ENCODE data around the gene RAD9A.

RAD9A gene

GRCh38 chr11:67393990-67394389, 2.2 kb downstream of the RAD9A start:
- no peak overlapping the region for H3K27ac ChIP-seq (ENCODE audit: extremely low read depth, low read depth, low read length)
- TF ChIP-seq ZNF571 (tag by site-specific recombination; IDR thresholded peaks at IDR 0.05) (no peak), ZSCAN4 (tag by site-specific recombination; IDR thresholded peaks at IDR 0.05) (no peak), ZFP69B (tag by site-specific recombination; IDR thresholded peaks at IDR 0.05) (no peak), INSM2 (tag by site-specific recombination; IDR thresholded peaks at IDR 0.05) (no peak), ZNF341 (tag by site-specific recombination; IDR thresholded peaks at IDR 0.05; ENCODE audit: low read depth) (no peak), ZNF423 (tag by site-specific recombination; IDR thresholded peaks at IDR 0.05) (no peak), ZNF23 (tag by site-specific recombination; IDR thresholded peaks at IDR 0.05; ENCODE audit: borderline replicate concordance) (no peak), KLF17 (tag by site-specific recombination; IDR thresholded peaks at IDR 0.05) (no peak), ZBTB6 (tag by site-specific recombination; IDR thresholded peaks at IDR 0.05) (no peak), ZNF548 (tag by site-specific recombination; IDR thresholded peaks at IDR 0.05) (no peak), ZBTB49 (tag by site-specific recombination; IDR thresholded peaks at IDR 0.05; ENCODE audit: low read depth) (no peak), BCL11A (tag by site-specific recombination; IDR thresholded peaks at IDR 0.05; ENCODE audit: low read depth) (no peak), ZNF184 (tag by site-specific recombination; IDR thresholded peaks at IDR 0.05) (no peak), ZNF777 (tag by site-specific recombination; IDR thresholded peaks at IDR 0.05; ENCODE audit: borderline replicate concordance) (no peak), ZNF114 (tag by site-specific recombination; IDR thresholded peaks at IDR 0.05) (no peak), ZNF585B (tag by site-specific recombination; IDR thresholded peaks at IDR 0.05) (no peak), ZNF202 (tag by site-specific recombination; IDR thresholded peaks at IDR 0.05; ENCODE audit: borderline replicate concordance) (no peak), ZNF558 (tag by site-specific recombination; IDR thresholded peaks at IDR 0.05) (no peak), ZNF280D (tag by site-specific recombination; IDR thresholded peaks at IDR 0.05) (no peak), ZNF302 (tag by site-specific recombination; IDR thresholded peaks at IDR 0.05; ENCODE audit: low read depth) (no peak)
- H3K36me3 ChIP-seq (ENCODE audit: control insufficient read depth in 2 of 2, insufficient read depth in 1 of 2, low read length in 2 of 2), result peaks cover 0 to 52% of the 10 kb centered on the region in 2 experiments; a peak in 2 of 3 replicates
- no peaks in the 10 kb centered on the region for H3K9me3 ChIP-seq (ENCODE audit: control insufficient read depth, insufficient read depth, low read depth, low read length)
- no peak overlapping the region for H3K4me3 ChIP-seq (ENCODE audit: low read depth, low read length)
- 0 out of 2 replicates have a peak, but pooled peaks cover 3% of the 10 kb centered on the region for H3K4me1 ChIP-seq (ENCODE audit: control insufficient read depth, insufficient read depth, low read length)
- POLR2A ChIA-PET, result interaction anchor here (0.6 to 3.5 kb wide), 2 partner anchors 7 to 236 kb away, joined by 3 to 53 read pairs; partner anchors contain the start of genes NUDT8 and PPP1CA
- CTCF ChIA-PET, result interaction anchor here (25.6 kb wide), 1 partner anchor 30 kb away, joined by 898 read pairs; the partner anchor contains the start of genes CLCF1 and POLD4

All from HEK293 (cell line).